ENCODE results near the gene NNT.

GRCh38 chr5:43635374-43635773 lies 32.4 kb downstream of the NNT start:
- TF ChIP-seq CTCF (optimal IDR thresholded peaks at IDR 0.05 in 1 of 3, IDR thresholded peaks at IDR 0.05 in 1 of 3, conservative IDR thresholded peaks at IDR 0.05 in 1 of 3; ENCODE audit: extremely low read depth in 1 of 3, insufficient read depth in 2 of 3, low read length in 3 of 3) (no peak), EZH2 (IDR thresholded peaks at IDR 0.05; ENCODE audit: low read length) (no peak)

All from keratinocyte (primary cell).